ENCODE results near the gene TRNAU1AP.
"Not testable (repeated sequence)": the region's sequence is repeated elsewhere in the genome, so short reads cannot be mapped to it uniquely, and the experiment has no call there.

- not testable (repeated sequence) for TF ChIP-seq POLR2AphosphoS5 (IDR thresholded peaks at IDR 0.05; ENCODE audit: low read depth, low read length); POLR2A (IDR thresholded peaks at IDR 0.05; ENCODE audit: low read depth, low read length); TAF1 (IDR thresholded peaks at IDR 0.05; ENCODE audit: borderline replicate concordance, low read depth, low read length)
Measured at GRCh38 chr1:28586585-28587391, 33.9 kb downstream of the TRNAU1AP start.
